GM18502 (cell line): ENCODE results near the gene SLC2A8.

Experiments used
- ATAC-seq: cut with Tn5 transposase; IDR thresholded peaks from one replicate; pipeline ENCODE4 v1.9.1; 2021; ENCODE audit warnings: mild to moderate bottlenecking; ENCODE audit not compliant: unreplicated experiment, poor library complexity

Gene SLC2A8

DNA sequence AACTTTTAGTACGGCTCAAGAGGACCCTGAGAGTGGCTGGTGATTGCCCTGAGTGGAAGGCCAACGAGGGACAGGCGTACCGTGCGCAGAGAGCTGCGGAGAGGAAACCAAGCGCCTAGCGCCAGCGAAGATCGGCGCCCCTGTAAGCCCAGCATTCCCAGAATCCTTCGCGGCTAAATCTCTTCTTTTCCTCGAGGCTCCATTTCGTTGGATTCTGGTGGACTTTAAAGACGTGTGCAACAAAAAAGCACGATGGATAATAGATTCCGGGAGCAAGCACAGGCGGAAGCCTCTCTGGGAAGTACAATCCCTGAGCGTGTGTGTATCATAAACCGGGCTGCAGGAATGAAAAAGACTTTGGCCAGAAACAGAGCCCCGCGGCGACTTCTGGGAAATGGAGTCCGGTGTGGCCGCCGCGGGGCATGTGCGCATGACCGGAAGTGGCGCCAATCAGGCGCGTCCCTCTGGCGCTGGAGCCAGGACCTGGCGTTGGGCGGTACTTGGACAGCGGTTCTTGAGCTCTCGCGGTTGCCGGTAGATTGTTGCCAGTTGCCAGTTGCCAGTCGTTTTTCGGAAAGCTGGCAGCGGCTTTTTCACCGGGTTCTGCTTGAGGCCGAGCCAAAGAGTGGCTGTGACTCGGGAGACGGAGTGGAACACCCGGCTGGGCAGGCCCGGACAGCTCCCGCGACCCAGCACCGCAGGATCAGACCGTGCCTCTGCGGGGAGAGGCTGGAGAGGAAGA lies 27.1 kb downstream of the SLC2A8 start, which contains the start of gene ZNF79:
TSS of gene ZNF79 (plus strand) at position 449 of the 742 bp plus-strand sequence. CDS start 406 bp downstream, outside the sequence.
- peak; percentile 86 for ATAC-seq

GRCh38 chr9:127424676-127424999 lies 27.7 kb downstream of the SLC2A8 start:
- no peak for ATAC-seq

- no peak for ATAC-seq
Measured at GRCh38 chr9:127426756-127427155, 29.8 kb downstream of the SLC2A8 start.

DNA sequence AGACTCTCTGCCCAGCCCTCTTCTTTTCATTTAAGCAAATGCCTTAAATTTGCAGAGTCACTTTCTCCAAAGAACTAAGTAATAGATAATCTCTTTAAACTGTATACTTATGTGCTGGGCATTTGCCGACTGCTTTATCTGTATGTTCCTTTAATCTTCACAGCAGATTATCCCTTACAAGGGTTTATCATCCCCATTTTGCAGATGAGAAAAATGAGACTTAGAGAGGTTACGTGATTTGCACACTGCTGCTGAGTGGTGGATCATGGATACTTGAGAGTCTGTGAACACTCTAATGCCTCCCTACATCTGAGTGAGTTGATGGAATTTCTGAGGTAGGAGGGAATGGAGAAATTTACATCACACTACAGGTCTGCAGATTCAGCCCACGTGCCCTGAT lies 31.4 kb downstream of the SLC2A8 start:
- ATAC-seq, result no peak

DNA sequence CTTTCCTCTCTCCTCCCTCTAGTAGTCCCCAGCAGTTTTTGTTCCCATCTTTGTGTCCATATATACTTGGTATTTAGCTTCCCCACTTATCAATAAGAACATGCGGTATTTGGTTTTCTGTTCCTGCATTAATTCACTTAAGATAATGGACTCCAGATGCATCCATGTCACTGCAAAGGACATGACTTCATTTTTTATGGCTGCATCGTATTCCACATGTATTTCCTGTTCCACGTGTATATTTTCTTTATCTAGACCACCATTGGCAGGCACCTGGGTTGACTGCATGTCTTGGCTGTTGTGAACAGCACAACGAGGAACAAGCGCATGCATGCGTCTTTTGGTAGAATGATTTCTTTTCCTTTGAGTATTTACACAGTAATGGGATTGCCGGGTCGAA lies 33.4 kb downstream of the SLC2A8 start:
- no peak for ATAC-seq

DNA sequence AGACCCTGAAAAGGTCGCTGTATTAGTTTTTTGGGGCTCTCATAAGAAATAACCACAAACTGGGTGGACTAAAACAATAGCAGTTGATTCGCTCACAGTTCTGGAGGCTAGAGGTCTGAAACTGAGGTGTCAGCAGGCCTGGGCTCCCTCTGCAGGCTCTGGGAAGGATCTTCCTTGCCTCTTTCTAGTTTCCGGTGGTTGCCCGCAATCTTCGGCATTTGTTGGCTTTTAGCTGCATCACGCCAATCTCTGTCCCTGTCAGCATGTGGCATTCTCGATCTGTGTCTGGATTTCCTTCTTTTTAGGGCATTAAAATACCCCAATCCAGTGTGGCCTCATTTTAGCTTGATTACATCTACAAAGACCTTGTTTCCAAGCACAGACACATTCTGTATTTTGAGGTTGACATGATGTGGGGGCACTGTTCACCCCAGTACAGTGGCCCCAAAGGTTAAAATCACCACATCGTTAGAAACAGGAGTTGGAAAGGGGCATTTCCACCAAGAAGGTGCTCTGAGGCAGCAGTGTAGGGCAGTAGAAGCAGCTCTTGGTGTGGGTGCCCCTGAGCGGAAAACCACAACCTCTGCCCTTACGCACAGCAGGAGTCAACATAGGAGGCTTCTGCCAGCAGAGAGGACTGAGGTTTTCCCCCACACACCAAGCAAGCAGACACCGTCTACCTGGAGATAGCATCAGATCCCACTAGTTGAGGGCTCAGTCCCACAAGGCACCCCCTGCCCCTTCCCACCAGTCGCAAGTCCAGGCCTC lies 40.7 kb downstream of the SLC2A8 start:
- no peak for ATAC-seq

GRCh38 chr9:127438394-127438793 lies 41.4 kb downstream of the SLC2A8 start:
- ATAC-seq, result no peak

GRCh38 chr9:127444283-127444920 lies 47.4 kb downstream of the SLC2A8 start:
- no peak for ATAC-seq

DNA sequence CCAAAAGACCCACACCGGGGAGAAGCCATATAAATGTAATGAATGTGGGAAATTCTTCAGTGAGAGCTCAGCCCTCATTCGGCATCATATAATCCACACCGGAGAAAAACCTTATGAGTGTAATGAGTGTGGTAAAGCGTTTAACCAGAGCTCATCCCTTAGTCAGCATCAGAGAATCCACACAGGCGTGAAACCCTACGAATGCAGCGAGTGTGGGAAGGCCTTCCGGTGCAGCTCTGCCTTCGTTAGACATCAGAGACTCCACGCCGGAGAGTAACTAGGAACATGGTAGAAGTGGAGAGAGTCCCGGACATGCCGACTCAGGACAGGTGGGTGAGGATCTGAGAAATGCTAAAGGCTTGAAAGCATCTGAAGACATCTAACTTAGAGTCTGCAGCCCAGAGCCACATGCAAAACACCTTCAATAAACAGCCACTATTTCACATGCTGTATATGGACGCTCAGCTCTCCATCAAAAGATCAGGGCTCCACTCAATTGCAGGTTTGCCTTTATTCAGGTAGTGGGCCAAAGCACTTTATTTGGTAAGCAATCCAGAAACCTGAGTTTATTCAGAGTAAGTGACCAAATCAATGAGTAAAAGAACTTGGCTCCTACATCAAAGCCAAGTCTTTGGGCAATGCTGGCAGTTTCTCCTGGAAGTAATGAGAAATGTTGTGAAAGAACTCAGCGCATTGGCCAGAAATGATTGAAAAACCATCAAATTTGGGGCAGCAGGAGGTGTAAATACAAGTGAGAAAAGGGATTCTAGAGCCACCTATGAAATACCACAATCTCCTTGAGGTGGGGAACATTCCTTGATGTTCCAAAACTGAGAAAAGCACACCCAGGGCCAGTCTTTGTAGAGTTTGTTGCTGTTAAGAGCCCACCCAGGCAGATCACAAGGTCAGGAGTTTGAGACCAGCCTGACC lies 48.2 kb downstream of the SLC2A8 start:
- ATAC-seq, result no peak

- ATAC-seq, result no peak
Measured at GRCh38 chr9:127445851-127446712, 49.1 kb downstream of the SLC2A8 start.

DNA sequence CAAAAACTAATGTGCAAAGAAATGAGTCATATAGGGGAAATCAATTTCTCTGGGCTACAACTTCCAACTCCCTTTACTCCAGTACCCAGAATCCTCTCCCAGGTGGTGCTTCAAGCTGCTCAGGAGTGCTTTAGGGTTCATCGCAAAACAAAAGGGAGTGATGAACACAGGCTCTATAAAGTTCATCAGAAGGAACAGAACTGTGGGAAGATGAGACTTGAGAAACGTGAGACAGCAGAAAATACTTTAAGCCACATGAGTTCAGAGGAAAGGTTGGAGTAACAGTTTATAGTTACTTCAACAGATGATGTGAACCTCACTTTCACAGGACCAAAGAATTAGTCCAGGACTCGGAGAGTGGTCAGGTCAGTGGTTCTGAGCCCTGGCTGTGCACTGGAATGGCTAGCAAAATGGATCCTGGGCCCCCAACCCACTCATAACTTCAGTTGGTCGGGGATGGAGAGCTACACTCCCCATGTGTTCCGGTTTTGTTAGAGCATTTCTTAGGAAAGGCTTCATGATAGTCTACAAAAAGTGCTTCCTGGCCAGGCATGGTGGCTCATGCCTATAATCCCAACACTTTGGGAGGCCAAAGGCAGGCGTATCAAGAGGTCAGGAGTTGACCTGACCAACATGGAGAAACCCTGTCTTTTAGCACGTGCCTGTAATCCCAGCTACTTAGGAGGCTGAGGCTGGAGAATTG lies 49.9 kb downstream of the SLC2A8 start:
- no peak for ATAC-seq

DNA sequence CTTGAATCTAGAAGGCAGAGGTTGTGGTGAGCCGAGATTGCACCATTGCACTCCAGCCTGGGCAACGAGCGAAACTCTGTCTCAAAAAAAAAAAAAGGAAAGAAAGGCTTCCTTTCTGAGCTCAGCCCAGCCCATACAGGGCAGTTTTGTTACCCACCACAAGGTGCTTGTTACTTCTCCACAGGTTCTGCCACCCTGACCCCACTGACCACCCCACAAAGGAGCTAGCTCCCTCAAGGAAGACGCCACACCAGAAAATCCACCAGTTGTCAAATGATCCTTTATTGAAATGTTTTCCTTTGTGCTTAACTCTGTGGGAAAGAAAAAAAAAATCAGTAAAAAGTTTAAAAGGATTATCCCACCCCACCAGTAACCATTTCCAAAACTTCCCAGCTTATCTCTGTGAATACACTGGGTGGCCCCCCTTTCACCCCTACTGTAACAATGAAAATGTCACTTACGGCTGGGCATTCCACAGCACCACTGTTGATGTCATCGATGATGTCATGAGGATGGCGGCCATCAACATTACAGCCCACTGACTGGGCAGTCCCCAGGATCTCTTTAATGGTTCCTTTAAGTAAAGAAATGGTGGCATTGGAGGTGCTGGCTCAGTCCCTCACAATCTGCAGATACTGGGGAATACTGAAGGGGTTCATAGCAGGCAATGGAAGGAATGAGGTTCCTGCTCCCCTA lies 50.6 kb downstream of the SLC2A8 start:
- no peak for ATAC-seq

DNA sequence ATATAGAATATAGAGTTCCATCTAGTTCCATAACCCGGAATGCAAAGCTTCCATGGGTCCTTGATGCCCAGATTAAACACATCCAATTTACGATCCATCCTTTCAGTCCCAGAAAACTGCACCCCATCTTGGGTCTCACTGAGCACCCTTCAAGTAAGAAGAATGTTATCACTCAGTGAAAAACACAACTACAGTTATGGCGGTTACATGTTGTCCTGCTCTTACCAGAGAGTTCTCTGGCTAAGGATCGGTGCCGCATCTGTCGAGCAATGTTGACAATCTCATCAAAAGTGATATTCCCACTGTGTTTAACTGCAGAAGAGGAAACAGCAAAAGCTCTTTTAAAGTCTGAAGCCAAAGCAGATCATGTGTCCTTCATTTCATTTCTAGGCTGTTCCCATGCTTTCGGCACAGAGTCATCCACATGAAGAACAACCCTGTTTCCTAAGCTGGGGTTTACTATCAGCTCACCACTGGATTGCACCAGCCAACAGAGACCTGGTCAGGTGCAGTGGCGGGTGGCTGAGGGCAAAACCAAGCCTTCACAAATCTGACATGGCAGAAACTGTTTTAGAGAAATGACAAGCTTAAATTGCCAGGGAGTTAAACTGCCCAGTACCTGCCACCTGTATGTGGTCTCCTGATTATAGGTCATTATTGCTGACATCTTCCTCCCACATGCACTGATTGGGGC lies 51.3 kb downstream of the SLC2A8 start:
- no peak for ATAC-seq

GRCh38 chr9:127449332-127449966 lies 52.5 kb downstream of the SLC2A8 start:
- no peak for ATAC-seq

DNA sequence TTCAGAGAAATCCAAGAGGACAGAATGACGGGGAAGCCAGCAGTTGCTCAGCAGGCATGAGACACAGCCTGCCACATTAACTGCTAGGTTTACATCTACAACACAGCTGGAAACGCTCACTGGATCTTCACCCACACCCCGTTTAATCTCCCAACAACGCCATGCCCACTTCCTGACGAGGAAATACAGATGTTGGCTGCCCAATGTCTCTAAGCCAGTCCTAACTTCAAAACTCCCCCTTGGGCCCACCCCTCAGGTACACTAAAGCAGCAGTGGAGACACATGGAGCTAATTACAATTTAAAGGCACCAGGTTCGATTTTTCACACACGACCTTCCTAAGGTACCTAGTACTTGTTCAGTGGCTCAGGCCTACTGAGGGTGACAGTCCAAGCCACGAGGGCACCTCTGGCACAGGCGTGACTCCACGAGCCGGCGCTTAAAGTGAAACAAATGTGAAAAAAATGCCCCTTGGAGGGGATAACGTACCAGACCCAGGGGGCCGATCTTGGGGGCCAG lies 53.3 kb downstream of the SLC2A8 start:
- ATAC-seq, result peak; percentile 4

- ATAC-seq, result peak; percentile 70
Measured at GRCh38 chr9:127450830-127451607, 54.0 kb downstream of the SLC2A8 start, which contains the start of the genes LRSAM1 and RPL12. Gene LRSAM1, plus strand, starts transcription at chr9:127451510. Its CDS starts 3,018 bp downstream, at chr9:127454528. Gene RPL12, minus strand, starts transcription at chr9:127451406. Its CDS starts 89 bp downstream, at chr9:127451317.
